C4-2B (cell line): ENCODE measurements around the gene ITIH4.

Experiments used
- ZFX ChIP-seq: fragments of 450-650 bp; IDR thresholded peaks from 2 replicates; pipeline ENCODE4 v1.6.1; 2017
- TF ChIP-seq, protein P1 (sequence below): fragments of 450-650 bp; conservative IDR thresholded peaks from 2 replicates; pipeline ENCODE4 v1.5.1; 2017; ENCODE audit warnings: mild to moderate bottlenecking

DNA sequence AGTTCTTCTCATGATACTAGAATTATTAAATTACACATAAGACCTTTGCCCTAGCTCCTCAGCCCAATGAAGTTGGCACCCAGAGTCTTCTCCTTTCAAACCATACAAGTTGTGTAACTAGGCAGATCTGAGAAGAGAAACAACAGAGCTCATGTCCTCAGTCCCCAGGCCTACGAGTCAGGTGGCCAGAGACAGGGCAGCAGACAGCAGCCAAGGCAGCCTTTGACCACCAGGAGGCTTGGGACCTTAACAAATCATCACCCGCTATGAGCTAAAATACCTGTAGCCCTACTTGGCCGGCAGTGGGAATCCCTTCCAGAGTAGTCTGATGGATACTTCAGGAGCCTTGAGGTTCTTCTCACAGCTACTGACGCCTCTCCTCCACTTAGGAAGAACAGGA lies 48.6 kb upstream of the ITIH4 start:
- TF ChIP-seq, protein P1, sequence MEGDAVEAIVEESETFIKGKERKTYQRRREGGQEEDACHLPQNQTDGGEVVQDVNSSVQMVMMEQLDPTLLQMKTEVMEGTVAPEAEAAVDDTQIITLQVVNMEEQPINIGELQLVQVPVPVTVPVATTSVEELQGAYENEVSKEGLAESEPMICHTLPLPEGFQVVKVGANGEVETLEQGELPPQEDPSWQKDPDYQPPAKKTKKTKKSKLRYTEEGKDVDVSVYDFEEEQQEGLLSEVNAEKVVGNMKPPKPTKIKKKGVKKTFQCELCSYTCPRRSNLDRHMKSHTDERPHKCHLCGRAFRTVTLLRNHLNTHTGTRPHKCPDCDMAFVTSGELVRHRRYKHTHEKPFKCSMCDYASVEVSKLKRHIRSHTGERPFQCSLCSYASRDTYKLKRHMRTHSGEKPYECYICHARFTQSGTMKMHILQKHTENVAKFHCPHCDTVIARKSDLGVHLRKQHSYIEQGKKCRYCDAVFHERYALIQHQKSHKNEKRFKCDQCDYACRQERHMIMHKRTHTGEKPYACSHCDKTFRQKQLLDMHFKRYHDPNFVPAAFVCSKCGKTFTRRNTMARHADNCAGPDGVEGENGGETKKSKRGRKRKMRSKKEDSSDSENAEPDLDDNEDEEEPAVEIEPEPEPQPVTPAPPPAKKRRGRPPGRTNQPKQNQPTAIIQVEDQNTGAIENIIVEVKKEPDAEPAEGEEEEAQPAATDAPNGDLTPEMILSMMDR, result no peak; the same call in 1 of the 2 replicates
- TF ChIP-seq ZFX, result no peak
